IPS-NIHi7 (cell line): ENCODE results near the gene NUPR1.
"Not testable (repeated sequence)": the region's sequence is repeated elsewhere in the genome, so short reads cannot be mapped to it uniquely, and the experiment has no call there.

Experiments
- DNase-seq: peaks from one replicate; pipeline ENCODE4 v3.0.0; 2012; ENCODE audit warnings: mixed read lengths; ENCODE audit errors: extremely low spot score

Gene NUPR1

GRCh38 chr16:28527100-28527785, 11.5 kb downstream of the NUPR1 start:
- DNase-seq, result not testable (repeated sequence)

GRCh38 chr16:28526201-28527099, 12.3 kb downstream of the NUPR1 start:
- no peak for DNase-seq

- DNase-seq, result no peak
Measured at GRCh38 chr16:28524681-28525171, 14.0 kb downstream of the NUPR1 start.

DNA sequence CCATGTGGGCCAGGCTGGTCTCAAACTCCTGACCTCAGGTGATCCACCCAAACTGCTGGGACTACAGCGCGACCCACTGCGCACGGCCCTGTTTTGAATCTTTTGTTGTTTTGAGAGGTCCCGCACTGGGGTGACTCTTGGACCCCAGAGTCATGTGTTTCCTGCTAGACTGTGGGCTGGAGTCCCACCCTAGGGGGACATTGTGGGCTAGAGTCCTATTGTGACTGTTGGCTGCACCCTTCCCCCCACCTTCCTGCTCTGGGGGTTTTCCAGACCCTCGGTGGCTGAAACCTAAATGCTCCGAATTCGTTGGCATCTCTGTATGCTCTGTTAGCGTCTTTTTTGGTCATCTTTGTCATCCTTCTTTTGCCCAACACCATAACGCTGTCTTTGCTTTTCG, 16.0 kb downstream of the NUPR1 start:
- no peak for DNase-seq

DNA sequence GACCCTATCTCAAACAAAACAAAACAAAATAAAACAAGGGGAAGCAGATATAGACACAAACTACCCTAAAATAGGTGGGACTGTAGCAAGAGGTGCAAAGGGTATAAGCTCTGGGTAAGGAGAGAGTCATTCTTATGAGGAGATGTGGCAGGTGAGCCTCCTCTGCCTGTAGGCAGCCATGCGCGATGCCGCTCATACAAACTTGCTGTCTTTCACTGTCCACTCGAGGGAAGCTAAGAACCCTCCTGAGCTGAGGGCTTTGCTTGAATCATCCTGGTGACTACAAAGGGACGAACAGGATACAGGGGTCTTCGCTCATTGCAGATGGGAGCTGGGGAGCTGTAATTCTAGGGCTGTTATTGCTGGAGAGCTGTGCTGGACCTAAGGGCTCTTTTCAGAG, 17.3 kb downstream of the NUPR1 start:
- DNase-seq, result no peak

GRCh38 chr16:28520672-28521071, 18.1 kb downstream of the NUPR1 start:
- no peak for DNase-seq

GRCh38 chr16:28514246-28514645, 24.5 kb downstream of the NUPR1 start:
- DNase-seq, result no peak

DNA sequence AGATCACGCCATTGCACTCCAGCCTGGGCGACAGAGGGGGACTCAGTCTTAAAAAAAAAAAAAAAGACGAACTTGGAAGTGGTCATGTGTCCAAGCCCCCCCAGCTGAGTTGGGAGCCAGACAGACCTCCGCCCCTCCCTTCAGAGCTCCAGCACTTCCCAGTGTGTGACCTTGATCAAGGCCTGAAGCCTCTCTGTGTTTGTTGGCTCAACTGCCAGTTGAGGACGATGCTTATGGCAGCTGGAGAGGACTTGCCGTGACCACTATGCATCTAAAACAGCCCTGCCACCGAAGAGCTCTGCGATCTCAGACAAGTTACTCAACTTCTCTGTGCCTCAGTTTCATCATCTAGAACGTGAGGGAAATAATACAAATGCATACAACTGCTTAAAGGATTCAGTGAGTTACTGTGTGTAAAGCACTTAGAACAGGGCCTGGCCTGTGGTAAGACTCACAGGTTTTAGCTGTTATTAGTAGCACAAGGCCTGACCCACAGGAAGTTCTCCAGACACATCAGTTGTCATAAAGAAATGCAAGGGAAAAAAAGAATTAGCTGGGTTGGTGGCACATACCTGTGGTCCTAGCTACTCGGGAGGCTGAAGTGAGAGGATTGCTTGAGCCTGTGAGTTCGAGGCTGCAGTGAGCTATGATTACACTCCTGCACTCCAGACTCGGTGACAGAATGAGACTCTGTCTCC, 25.1 kb downstream of the NUPR1 start:
- no peak for DNase-seq

GRCh38 chr16:28511801-28512789, 26.7 kb downstream of the NUPR1 start:
- DNase-seq, result no peak

- DNase-seq, result no peak
Measured at GRCh38 chr16:28511031-28511430, 27.7 kb downstream of the NUPR1 start.

DNA sequence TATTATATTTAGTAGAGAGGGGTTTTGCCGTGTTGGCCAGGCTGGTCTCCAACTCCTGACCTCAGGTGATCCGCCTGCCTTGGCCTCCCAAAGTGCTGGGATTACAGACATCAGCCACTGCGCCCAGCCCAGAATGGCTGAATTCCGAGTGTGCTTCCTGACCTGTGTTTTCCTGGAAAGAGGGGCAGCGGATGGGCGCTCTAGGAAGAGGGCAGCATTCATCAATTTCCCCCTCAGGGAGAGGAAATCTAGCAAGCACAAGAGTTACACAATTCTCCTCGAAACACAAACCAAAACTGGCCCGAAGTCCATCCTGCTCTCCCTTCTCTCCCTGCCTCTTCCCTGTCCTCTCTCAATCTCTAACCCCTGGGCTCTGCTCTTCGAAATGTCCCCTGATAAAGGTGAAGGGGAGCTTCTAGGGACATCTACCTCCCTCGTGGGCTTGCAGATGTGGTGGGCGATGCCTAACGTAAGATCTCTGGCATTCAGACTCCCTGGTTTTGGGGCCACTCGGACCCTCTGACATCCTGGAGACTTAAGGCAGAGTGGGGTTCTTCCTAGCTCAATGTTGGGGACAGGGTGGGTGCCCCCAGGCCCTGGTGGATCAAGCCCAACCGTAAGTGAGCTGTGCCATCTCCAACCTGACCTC, 33.2 kb downstream of the NUPR1 start:
- DNase-seq, result no peak

- DNase-seq, result no peak
Measured at GRCh38 chr16:28504707-28505404, 33.9 kb downstream of the NUPR1 start.

- DNase-seq, result no peak
Measured at GRCh38 chr16:28503470-28504259, 35.1 kb downstream of the NUPR1 start.

- DNase-seq, result no peak
Measured at GRCh38 chr16:28502290-28502689, 36.5 kb downstream of the NUPR1 start.

DNA sequence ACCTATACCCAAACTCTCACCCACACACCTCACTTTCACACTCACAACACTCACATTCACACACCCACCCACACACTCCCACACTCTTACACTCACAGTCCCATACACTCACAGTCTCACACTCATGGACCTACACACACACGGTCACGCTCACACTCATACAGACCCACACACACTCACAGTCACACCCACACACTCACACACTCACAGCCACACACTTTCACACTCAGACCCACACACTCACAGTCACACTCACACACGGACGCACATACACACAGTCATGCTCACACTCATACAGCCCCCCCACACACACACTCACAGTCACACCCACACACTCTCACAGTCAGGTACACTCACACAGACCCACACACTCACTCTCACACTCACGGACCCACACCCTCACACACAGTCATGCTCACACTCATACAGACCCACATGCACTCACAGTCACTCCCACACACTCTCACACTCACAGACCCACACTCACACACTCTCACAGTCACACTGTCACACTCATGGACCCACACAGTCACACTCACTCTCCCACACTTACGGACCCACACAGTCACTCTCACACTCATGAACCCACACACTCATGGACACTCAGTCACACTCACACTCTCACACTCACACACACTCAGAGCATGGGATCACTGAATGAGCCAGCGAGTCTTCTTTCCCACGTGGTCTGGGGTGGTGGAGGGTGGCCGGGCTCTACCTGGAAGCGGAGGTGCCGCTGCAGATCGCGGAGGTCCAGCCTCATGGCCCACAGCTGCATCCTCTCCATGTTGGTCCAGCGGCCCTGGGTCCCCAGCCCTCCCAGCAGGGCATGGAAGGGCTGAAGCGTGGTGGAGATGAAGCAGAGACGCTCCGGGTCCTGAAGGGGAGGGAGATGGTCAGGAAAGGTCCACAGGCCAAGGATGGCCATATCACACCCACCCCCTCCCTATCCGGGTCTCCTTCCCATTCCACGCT, 37.2 kb downstream of the NUPR1 start:
- DNase-seq, result no peak

DNA sequence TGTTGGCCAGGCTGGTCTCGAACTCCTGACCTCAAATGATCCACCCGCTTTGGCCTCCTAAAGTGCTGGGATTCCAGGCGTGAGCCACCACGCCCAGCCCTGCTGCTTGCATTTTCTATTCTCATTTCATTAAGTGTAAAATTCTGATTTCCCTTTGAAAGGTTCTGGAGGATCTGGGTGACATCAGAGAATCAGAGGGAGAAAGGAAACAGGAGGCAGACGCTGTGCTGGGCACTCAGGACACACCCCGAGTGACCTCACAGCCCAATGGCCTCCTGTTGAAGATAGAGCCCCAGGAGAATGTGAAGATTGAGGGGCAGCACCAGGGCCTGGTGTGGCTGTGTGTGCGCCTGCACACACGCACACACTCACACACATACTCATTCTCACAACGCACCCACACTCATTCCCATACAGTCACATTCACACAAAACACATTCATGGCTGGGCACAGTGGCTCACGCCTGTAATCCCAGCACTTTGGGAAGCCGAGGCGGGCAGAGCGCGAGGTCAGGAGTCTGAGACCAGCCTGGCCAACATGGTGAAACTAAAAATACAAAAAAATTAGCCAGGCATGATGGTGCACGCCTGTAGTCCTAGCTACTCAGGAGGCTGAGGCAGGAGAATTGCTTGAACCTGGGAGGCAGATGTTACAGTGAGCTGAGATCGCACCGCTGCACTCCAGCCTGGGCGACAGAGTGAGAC, 38.1 kb downstream of the NUPR1 start:
- DNase-seq, result not testable (repeated sequence)

GRCh38 chr16:28499854-28500253, 38.9 kb downstream of the NUPR1 start:
- no peak for DNase-seq
